ENCODE measurements around the gene SLC29A1. TPM values are rescaled to one million over a fixed set of nuclear protein-coding genes. Genes with fewer than 3 reads are reported as not detected.
A peak's percentile ranks its signal among the peaks of the same experiment; 100 is the strongest.

SLC29A1 gene
- total RNA-seq, 1 donor from 2014 or later = 1.8 TPM

DNA sequence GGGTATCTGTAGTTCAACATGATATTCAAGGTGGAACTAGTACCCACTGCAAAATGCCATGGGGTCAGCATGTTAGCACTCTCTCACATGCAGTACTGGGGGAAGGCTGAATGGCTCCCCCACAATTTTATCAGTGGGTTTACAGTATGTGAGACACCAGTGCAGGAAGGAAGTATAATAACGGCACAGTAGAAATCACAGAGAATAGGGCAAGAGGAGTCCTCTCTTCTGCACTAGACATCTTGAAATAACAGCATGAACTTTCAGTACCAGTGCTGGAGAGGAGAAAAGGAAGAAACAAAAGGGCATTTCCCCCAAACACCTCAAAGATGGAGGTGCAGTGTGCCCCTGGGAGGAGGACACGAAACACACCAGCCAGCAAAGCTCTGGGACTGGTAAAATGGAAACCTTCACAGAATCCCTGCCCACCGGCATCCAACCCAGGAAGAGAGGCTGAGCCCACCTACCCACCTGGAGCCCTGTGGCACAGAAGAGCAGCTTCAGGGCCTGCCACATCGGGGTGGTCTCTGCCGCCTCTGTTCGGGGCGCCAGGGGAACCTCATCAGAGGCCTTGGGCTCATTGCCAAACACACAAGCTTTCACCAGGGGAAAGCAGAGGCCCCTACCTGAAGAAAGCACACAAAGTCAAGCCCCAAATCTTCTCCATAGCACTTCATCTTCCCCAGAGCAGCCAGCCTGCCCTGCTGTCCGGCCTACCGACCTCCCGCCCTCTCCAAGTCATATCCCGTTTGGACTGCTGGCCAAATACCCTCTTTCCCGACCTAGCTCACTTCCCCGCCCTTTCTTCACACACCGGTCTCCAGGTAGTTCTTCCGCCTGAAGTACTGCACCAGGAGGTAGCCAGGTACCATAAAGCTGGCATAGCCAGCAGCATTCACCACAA lies 32.7 kb downstream of the SLC29A1 start:
- H3K27me3 ChIP-seq (ENCODE audit: control insufficient read depth, insufficient read depth, low read length) = no peaks in the 10 kb centered on the region
- DNase-seq (ENCODE audit: low read depth) = no peak
- H3K4me3 ChIP-seq (ENCODE audit: low read depth, low read length) = peak overlapping the region; percentile 77
- peaks cover 28% of the 10 kb centered on the region for H3K36me3 ChIP-seq (ENCODE audit: control insufficient read depth, insufficient read depth, low read length)
- FAIRE-seq = no peak
- TF ChIP-seq, protein P1, sequence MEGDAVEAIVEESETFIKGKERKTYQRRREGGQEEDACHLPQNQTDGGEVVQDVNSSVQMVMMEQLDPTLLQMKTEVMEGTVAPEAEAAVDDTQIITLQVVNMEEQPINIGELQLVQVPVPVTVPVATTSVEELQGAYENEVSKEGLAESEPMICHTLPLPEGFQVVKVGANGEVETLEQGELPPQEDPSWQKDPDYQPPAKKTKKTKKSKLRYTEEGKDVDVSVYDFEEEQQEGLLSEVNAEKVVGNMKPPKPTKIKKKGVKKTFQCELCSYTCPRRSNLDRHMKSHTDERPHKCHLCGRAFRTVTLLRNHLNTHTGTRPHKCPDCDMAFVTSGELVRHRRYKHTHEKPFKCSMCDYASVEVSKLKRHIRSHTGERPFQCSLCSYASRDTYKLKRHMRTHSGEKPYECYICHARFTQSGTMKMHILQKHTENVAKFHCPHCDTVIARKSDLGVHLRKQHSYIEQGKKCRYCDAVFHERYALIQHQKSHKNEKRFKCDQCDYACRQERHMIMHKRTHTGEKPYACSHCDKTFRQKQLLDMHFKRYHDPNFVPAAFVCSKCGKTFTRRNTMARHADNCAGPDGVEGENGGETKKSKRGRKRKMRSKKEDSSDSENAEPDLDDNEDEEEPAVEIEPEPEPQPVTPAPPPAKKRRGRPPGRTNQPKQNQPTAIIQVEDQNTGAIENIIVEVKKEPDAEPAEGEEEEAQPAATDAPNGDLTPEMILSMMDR (IDR thresholded peaks at IDR 0.05; ENCODE audit: insufficient read depth, low read length, severe bottlenecking) = no peak

DNA sequence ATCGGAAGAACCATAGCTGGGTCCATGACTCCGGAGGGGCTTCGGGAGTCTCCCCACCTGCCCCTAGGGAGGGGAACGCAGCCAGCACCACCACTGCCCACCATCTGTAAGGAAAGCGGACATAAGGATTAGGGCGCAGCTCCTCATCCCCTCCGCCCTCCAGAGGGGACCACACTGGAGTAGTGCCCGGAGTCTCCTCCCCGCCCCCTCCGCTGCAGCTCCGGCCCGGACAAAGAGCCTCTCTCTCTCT lies 33.3 kb downstream of the SLC29A1 start:
- DNase-seq (ENCODE audit: low read depth) (no peak), FAIRE-seq (no peak)
- Histone ChIP-seq H3K36me3 (ENCODE audit: control insufficient read depth, insufficient read depth, low read length) (peaks cover 28% of the 10 kb centered on the region), H3K27me3 (ENCODE audit: control insufficient read depth, insufficient read depth, low read length) (no peaks in the 10 kb centered on the region), H3K4me3 (ENCODE audit: low read depth, low read length) (peak overlapping the region; percentile 77)
- TF ChIP-seq, protein P1 (IDR thresholded peaks at IDR 0.05; ENCODE audit: insufficient read depth, low read length, severe bottlenecking) = no peak

DNA sequence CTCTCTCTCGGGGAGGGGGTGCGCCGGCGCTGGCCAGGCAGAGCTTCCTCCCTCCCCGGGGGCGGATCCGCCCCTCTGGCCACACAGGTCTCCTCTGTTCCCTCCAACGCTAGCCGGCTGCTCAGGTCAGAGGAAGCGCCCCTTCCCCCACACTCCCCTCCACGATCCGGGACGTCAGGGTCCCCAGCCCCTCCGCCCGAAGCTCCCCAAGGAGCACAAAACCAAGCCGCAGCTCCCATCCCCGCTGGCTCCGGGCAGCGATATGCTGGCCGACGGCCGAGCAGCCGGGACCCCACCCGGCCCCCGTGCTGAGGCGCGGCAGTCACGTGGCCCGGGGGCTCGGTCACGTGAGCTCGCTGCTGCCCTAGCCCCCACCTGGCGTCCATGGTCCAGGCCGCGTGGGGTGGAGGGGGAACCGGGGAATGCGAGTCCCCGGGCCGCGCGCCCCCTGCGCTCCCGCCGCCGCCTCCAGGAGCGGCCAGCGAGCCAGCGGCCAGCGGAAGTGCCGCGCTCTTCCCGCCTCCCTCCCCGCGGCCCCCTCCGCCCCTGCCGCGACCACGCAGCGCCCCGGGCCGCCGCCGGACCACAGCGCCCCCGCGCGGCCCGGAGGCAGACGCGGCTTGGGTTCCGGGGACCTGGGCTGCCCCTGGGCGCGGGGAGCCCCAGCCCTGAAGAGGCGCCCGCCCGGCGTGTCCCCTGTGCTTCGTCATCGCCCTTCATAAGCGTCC lies 33.8 kb downstream of the SLC29A1 start, which contains the start of gene SLC35B2:
Gene SLC35B2 (minus strand): TSS at position 504 of the 728 bp plus-strand sequence. CDS start 118 bp downstream, at position 386.
- Histone ChIP-seq H3K27me3 (ENCODE audit: control insufficient read depth, insufficient read depth, low read length) (no peaks in the 10 kb centered on the region), H3K4me3 (ENCODE audit: low read depth, low read length) (peak within 1 kb of the TSS; percentile 77), H3K36me3 (ENCODE audit: control insufficient read depth, insufficient read depth, low read length) (peaks cover 25% of the 10 kb centered on the region)
- DNase-seq (ENCODE audit: low read depth) (no peak), FAIRE-seq (no peak)
- TF ChIP-seq, protein P1 (IDR thresholded peaks at IDR 0.05; ENCODE audit: insufficient read depth, low read length, severe bottlenecking) = peak; percentile 53

DNA sequence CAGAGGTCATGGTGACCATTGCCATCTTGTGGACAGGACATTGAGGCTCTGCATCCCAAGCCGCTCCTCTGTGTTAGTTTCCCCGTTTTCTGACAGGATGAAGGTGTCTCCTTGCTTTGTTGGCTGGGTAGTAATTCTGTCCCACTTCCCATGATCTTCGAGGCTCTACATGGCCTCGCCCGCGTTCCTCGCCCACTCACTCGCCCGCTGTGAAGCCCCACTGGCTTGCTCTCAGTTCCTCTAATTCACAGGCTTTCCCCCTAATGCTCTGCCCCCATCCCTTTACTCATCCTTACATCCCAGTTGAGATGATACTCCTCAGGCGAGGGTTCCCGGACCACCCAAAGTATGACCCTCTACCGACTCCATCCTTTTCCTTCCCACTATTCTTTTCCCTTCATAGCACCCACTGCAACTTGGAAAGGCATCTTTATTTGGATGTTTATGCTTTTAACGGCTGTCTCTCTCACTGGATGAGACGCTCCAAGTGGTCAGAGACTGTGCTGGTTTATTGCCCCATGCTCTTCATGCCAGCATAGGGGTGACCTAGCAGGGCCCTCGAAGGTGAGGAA lies 34.4 kb downstream of the SLC29A1 start:
- DNase-seq (ENCODE audit: low read depth) (no peak), FAIRE-seq (no peak)
- Histone ChIP-seq H3K36me3 (ENCODE audit: control insufficient read depth, insufficient read depth, low read length) (peaks cover 25% of the 10 kb centered on the region), H3K4me3 (ENCODE audit: low read depth, low read length) (peak overlapping the region; percentile 77), H3K27me3 (ENCODE audit: control insufficient read depth, insufficient read depth, low read length) (no peaks in the 10 kb centered on the region)
- TF ChIP-seq, protein P1 (IDR thresholded peaks at IDR 0.05; ENCODE audit: insufficient read depth, low read length, severe bottlenecking) = no peak

GRCh38 chr6:44258325-44258863 lies 35.0 kb downstream of the SLC29A1 start:
- DNase-seq (ENCODE audit: low read depth) = no peak
- no peak for FAIRE-seq
- TF ChIP-seq, protein P1 (IDR thresholded peaks at IDR 0.05; ENCODE audit: insufficient read depth, low read length, severe bottlenecking) = no peak
- Histone ChIP-seq H3K27me3 (ENCODE audit: control insufficient read depth, insufficient read depth, low read length) (no peaks in the 10 kb centered on the region), H3K36me3 (ENCODE audit: control insufficient read depth, insufficient read depth, low read length) (peaks cover 24% of the 10 kb centered on the region), H3K4me3 (ENCODE audit: low read depth, low read length) (no peak overlapping the region)
